Prostate gland (tissue), 2 donors: Measurements from ENCODE around the gene WDFY2.

Experiments used
- CTCF ChIP-seq, 4 experiments: fragments of 200-600 bp in 2 of 4; fragments of 450-650 bp in 2 of 4; sonication (generic) in 2 of 4; IDR thresholded peaks; 1 replicate in 3 of 4; 2 replicates in 1 of 4; pipeline ENCODE4 v1.5.1; 2016 to 2019; ENCODE audit warnings: antibody characterized with exemption in 4 of 4, mild to moderate bottlenecking in 2 of 4, moderate library complexity in 2 of 4
- POLR2AphosphoS5 ChIP-seq: sonication (generic); formaldehyde crosslinking; IDR thresholded peaks from one replicate; pipeline ENCODE4 v1.6.1; 2017; ENCODE audit warnings: antibody characterized with exemption

GRCh38 chr13:51785712-51786424 lies 201.6 kb downstream of the WDFY2 start:
- TF ChIP-seq POLR2AphosphoS5: no peak
- no peak for TF ChIP-seq CTCF (IDR thresholded peaks at IDR 0.05)
